Measurements from ENCODE around the gene NDUFAF8. TPM values are rescaled to one million over a fixed set of nuclear protein-coding genes. Genes with fewer than 3 reads are reported as not detected.

The NDUFAF8 gene
- total RNA-seq, 2 donors from 2014 or later, result 20.8 to 26.5 TPM

DNA sequence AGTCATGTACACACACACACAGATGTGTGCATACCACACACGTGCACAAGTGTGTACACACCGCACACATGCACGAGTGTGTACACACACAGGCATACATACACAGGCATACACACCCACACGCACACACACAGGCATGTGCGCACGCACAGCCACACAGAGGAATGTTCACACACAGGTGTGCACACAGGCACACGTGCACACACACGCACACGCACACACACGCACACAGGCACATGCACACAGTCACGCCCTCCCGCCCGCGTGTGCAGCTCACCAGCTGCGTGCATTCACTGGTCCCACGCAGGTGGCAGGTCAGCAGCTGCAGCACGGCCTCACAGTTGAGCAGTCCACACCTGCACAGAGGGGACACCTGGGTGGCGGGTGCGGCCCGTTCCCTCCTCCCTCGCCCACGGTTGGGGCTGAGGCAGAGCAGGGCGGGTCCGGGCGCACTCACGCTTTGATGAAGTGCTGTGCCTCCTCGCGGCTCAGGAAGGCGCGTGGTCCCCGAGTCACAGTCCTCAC, 7.9 kb upstream of the NDUFAF8 start:
- WGBS, 2 donors, result 88 to 89% methylated on average over 11 to 26 of the region's 31 CpGs
- H3K27me3 ChIP-seq, result no peaks in the 10 kb centered on the region
- H3K4me1 ChIP-seq, result no peaks in the 10 kb centered on the region
- no peak overlapping the region for H3K27ac ChIP-seq
- no peak for DNase-seq
- H3K36me3 ChIP-seq (replicated peaks in 1 of 2; ENCODE audit: insufficient read depth in 1 of 2, low read depth in 2 of 2), result peaks cover 4 to 10% of the 10 kb centered on the region in 2 donors
- ATAC-seq, result no peak
- TF ChIP-seq, protein P1, sequence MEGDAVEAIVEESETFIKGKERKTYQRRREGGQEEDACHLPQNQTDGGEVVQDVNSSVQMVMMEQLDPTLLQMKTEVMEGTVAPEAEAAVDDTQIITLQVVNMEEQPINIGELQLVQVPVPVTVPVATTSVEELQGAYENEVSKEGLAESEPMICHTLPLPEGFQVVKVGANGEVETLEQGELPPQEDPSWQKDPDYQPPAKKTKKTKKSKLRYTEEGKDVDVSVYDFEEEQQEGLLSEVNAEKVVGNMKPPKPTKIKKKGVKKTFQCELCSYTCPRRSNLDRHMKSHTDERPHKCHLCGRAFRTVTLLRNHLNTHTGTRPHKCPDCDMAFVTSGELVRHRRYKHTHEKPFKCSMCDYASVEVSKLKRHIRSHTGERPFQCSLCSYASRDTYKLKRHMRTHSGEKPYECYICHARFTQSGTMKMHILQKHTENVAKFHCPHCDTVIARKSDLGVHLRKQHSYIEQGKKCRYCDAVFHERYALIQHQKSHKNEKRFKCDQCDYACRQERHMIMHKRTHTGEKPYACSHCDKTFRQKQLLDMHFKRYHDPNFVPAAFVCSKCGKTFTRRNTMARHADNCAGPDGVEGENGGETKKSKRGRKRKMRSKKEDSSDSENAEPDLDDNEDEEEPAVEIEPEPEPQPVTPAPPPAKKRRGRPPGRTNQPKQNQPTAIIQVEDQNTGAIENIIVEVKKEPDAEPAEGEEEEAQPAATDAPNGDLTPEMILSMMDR (IDR thresholded peaks at IDR 0.05), result no peak
- no peak for TF ChIP-seq POLR2A (IDR thresholded peaks at IDR 0.05)
- H3K4me3 ChIP-seq, result no peak overlapping the region
- intact Hi-C loops (cut with DNase I), result loop anchor here (10.0 kb wide), 1 partner anchor 86 kb away; no protein-coding TSS in a partner anchor
- no peaks in the 10 kb centered on the region for H3K9me3 ChIP-seq

DNA sequence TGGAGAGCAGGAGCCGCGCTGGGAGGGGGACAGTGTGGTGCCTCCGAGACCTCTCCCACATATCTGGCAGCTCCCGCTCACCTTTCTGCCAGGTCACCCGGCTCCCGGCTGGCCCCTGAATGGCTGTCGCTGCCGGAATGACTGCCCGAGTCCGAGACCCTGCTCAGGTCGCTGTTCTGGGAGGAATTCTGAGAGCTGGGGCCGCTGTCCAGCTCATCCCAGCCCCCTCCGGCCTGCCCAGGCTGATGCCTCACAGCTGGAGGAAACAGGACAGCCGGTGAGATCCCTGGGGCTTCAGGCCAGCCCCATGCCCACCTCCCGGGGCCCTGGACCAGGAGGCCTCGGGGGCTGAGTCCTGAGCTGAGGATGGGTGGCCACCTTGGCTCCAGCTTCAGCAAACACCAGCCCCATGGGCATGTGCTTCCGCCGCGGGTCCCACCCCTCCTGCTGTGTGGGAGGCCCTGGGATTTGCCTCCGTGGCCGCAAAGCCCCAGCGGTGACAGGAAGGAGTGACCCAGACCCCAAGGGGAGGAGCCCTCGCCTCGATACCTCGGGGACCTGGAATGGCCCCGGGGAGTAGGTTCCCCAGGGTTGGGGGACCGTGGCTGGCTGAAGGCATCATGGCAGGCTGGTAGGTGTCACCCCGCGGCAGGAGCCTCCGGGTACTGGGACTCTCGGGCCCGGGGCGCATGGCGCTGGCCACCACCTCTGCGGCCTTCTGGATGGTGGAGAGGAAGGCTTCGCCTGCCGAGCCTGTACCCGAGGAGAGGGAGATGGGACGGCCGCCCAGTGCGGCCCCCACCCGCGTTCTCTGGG, 7.1 kb upstream of the NDUFAF8 start:
- peaks cover 4% of the 10 kb centered on the region for H3K4me1 ChIP-seq
- no peak for DNase-seq
- 92 to 96% methylated on average over 2 to 38 of the region's 43 CpGs for WGBS, 2 donors
- H3K4me3 ChIP-seq, result no peak overlapping the region
- peaks cover 4 to 10% of the 10 kb centered on the region in 2 donors for H3K36me3 ChIP-seq (replicated peaks in 1 of 2; ENCODE audit: insufficient read depth in 1 of 2, low read depth in 2 of 2)
- intact Hi-C loops (cut with DNase I), result loop anchor here (10.0 kb wide), 1 partner anchor 87 kb away; no protein-coding TSS in a partner anchor
- ATAC-seq, result no peak
- H3K27me3 ChIP-seq, result no peaks in the 10 kb centered on the region
- H3K27ac ChIP-seq, result no peak overlapping the region
- H3K9me3 ChIP-seq, result no peaks in the 10 kb centered on the region
- TF ChIP-seq, protein P1 (IDR thresholded peaks at IDR 0.05), result no peak
- TF ChIP-seq POLR2A (IDR thresholded peaks at IDR 0.05), result no peak

DNA sequence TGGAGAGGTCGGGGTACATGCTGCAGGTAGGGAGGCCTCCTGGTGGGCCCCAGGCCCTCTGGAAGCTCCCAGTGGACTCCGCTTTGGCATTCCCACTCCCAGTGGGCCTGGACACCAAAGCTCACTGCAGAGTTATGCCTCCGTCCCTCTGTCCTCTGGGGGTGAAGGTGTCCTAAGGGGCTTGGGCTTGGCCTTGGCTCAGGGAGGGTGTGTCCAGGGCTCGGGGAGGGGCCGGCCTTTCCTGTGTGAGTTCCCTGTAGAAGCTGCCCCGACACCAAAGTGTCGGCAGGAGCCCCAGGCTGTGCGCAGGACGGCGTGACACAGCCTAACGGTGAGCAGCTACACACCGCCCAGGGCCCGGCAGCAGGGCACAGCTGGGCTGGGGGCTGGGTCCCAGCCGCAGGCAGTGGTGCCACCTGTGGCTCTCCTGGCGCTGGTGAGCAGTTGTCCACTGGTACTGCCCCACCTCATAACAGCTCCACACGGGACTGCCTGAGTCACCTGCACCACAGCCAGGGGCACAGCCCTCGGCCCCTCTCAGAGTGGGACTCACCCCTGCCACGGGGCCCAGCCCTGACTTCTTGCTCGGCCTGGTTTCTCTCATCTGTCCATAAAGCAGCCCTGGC, 6.4 kb upstream of the NDUFAF8 start:
- no peak for DNase-seq
- TF ChIP-seq, protein P1 (IDR thresholded peaks at IDR 0.05), result no peak
- no peak for TF ChIP-seq POLR2A (IDR thresholded peaks at IDR 0.05)
- 91 to 92% methylated on average over 6 to 15 of the region's 19 CpGs for WGBS, 2 donors

DNA sequence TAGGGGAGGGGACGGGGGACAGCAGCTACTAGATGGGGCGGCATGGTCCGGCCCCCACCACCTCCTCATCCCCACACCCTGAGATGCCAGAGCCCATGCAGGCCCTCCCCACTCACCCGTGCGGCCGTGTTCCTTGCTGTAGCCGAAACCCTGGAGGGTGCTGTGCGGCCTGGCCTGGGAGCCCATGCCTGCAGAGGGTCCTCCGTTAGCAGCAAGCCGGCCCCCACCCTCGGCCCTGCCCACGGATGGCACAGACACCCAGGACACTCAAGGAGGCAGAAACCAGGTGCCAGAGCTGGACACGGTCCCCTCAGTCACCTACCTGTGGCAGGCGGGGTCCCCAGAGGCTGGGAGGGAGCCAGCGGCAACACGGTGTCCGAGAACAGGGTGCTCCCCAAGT, 5.8 kb upstream of the NDUFAF8 start:
- Histone ChIP-seq H3K9me3 (no peaks in the 10 kb centered on the region), H3K4me1 (peaks cover 17% of the 10 kb centered on the region), H3K4me3 (no peak overlapping the region), H3K27me3 (no peaks in the 10 kb centered on the region), H3K27ac (no peak overlapping the region), H3K36me3 (replicated peaks in 1 of 2; ENCODE audit: insufficient read depth in 1 of 2, low read depth in 2 of 2) (peaks cover 4 to 10% of the 10 kb centered on the region in 2 donors)
- no peak for TF ChIP-seq POLR2A (IDR thresholded peaks at IDR 0.05)
- TF ChIP-seq, protein P1 (IDR thresholded peaks at IDR 0.05), result no peak
- intact Hi-C loops (cut with DNase I), result loop anchor here (10.0 kb wide), 1 partner anchor 89 kb away; no protein-coding TSS in a partner anchor
- DNase-seq (no peak), ATAC-seq (no peak)
- 92 to 100% methylated on average over 1 to 16 of the region's 17 CpGs for WGBS, 2 donors

More for the DNA sequence above, 6.4 kb upstream of the NDUFAF8 start:
- ATAC-seq, result no peak
- Histone ChIP-seq H3K9me3 (no peaks in the 10 kb centered on the region), H3K27ac (no peak overlapping the region), H3K4me3 (no peak overlapping the region), H3K4me1 (peaks cover 11% of the 10 kb centered on the region), H3K27me3 (no peaks in the 10 kb centered on the region), H3K36me3 (replicated peaks in 1 of 2; ENCODE audit: insufficient read depth in 1 of 2, low read depth in 2 of 2) (peaks cover 4 to 10% of the 10 kb centered on the region in 2 donors)
- intact Hi-C loops (cut with DNase I), result loop anchor here (10.0 kb wide), 1 partner anchor 88 kb away; no protein-coding TSS in a partner anchor

All from body of pancreas (tissue), 4 donors.